HFFc6 (cell line): ENCODE results near the gene STBD1. TPM values are rescaled to one million over a fixed set of nuclear protein-coding genes. Genes with fewer than 3 reads are reported as not detected.

Experiments
- DNase-seq: peaks from one replicate; pipeline ENCODE4 v3.0.0-alpha.2; 2018
- H3K27ac Mint-ChIP-seq: 2 replicates; pipeline ENCODE4 v1.8.0; 2020; ENCODE audit warnings: mild to moderate bottlenecking, mixed read lengths
- H3K27me3 Mint-ChIP-seq: 2 replicates; pipeline ENCODE4 v1.8.0; 2021; ENCODE audit warnings: mild to moderate bottlenecking, moderate library complexity, mixed read lengths; ENCODE audit not compliant: insufficient read depth
- H3K36me3 Mint-ChIP-seq: 2 replicates; pipeline ENCODE4 v1.8.0; 2021; ENCODE audit warnings: low read depth, mixed read lengths
- H3K4me1 Mint-ChIP-seq: 2 replicates; pipeline ENCODE4 v1.8.0; 2020; ENCODE audit warnings: low read depth, mixed read lengths
- H3K4me3 Mint-ChIP-seq: 2 replicates; pipeline ENCODE4 v1.8.0; 2020; ENCODE audit warnings: mild to moderate bottlenecking, moderate library complexity, mixed read lengths
- H3K9me3 Mint-ChIP-seq: 2 replicates; pipeline ENCODE4 v1.8.0; 2020; ENCODE audit warnings: mild to moderate bottlenecking, mixed read lengths
- CTCF ChIP-seq: fragments of 200-600 bp; sonication (generic); IDR thresholded peaks from 2 replicates; pipeline ENCODE4 v1.5.0; 2021; ENCODE audit warnings: antibody characterized with exemption, mild to moderate bottlenecking
- total RNA-seq, 6 experiments: library from RNA; stranded (reverse); fragmentation: NEBNext Ultra II Directional; extraction: Animal tissue kit (Norgen Biotek cat#: 25700); gene quantifications; 2 replicates in 1 of 6; 3 replicates in 5 of 6; pipeline ENCODE4 v1.2.3, GENCODE V29; 2021

Gene STBD1
- total RNA-seq, 6 experiments from 2014 or later = 4.3 to 6.0 (median 5.4) TPM

- Mint-ChIP-seq H3K4me3 (no peak overlapping the region), H3K27me3 (peaks cover 26% of the 10 kb centered on the region), H3K9me3 (no peaks in the 10 kb centered on the region), H3K4me1 (no peaks in the 10 kb centered on the region), H3K27ac (no peak overlapping the region), H3K36me3 (no peaks in the 10 kb centered on the region)
- no peak for TF ChIP-seq CTCF
- no peak for DNase-seq
Observed at GRCh38 chr4:76266627-76267026, 39.9 kb upstream of the STBD1 start.

- H3K27me3 Mint-ChIP-seq = peaks cover 22% of the 10 kb centered on the region
- no peak overlapping the region for H3K4me3 Mint-ChIP-seq
- TF ChIP-seq CTCF = no peak
- no peak overlapping the region for H3K27ac Mint-ChIP-seq
- no peaks in the 10 kb centered on the region for H3K4me1 Mint-ChIP-seq
- H3K36me3 Mint-ChIP-seq = no peaks in the 10 kb centered on the region
- H3K9me3 Mint-ChIP-seq = no peaks in the 10 kb centered on the region
- no peak for DNase-seq
Observed at GRCh38 chr4:76267811-76268210, 38.7 kb upstream of the STBD1 start.

- no peaks in the 10 kb centered on the region for H3K36me3 Mint-ChIP-seq
- no peak overlapping the region for H3K4me3 Mint-ChIP-seq
- no peaks in the 10 kb centered on the region for H3K9me3 Mint-ChIP-seq
- no peaks in the 10 kb centered on the region for H3K4me1 Mint-ChIP-seq
- H3K27ac Mint-ChIP-seq = no peak overlapping the region
- no peak for DNase-seq
- H3K27me3 Mint-ChIP-seq = peaks cover 21% of the 10 kb centered on the region
- no peak for TF ChIP-seq CTCF
Observed at GRCh38 chr4:76270244-76271175, 36.0 kb upstream of the STBD1 start.

- Mint-ChIP-seq H3K9me3 (no peaks in the 10 kb centered on the region), H3K4me3 (no peak overlapping the region), H3K36me3 (no peaks in the 10 kb centered on the region), H3K27me3 (peaks cover 21% of the 10 kb centered on the region), H3K27ac (no peak overlapping the region), H3K4me1 (no peaks in the 10 kb centered on the region)
- no peak for TF ChIP-seq CTCF
- no peak for DNase-seq
Observed at GRCh38 chr4:76271248-76271647, 35.3 kb upstream of the STBD1 start.

- no peak for TF ChIP-seq CTCF
Observed at GRCh38 chr4:76272073-76272472, 34.5 kb upstream of the STBD1 start.

More at GRCh38 chr4:76272073-76272472, 34.5 kb upstream of the STBD1 start:
- Mint-ChIP-seq H3K27ac (no peak overlapping the region), H3K4me1 (no peaks in the 10 kb centered on the region), H3K27me3 (peaks cover 28% of the 10 kb centered on the region), H3K36me3 (no peaks in the 10 kb centered on the region), H3K4me3 (no peak overlapping the region), H3K9me3 (no peaks in the 10 kb centered on the region)
- DNase-seq = no peak
